Measurements from ENCODE around the gene TBC1D10A.

- TF ChIP-seq POLR2AphosphoS5 (IDR thresholded peaks at IDR 0.05; ENCODE audit: borderline replicate concordance, low read depth, low read length) (no peak), EZH2 (IDR thresholded peaks at IDR 0.05) (no peak)
These were observed 58.4 kb downstream of the TBC1D10A start for GRCh38 chr22:30268331-30268730.
